Epithelial cell of proximal tubule (primary cell): ENCODE measurements around the gene REPS2. TPM values are rescaled to one million over a fixed set of nuclear protein-coding genes. Genes with fewer than 3 reads are reported as not detected.

Source experiments
- DNase-seq: peaks from one replicate; pipeline ENCODE4 v3.0.0-alpha.2; 2011; ENCODE audit warnings: low read depth
- H3K4me3 ChIP-seq: 2 replicates; pipeline ENCODE4 v1.5.1; 2011; ENCODE audit warnings: low read depth, mild to moderate bottlenecking, low read length
- CTCF ChIP-seq: conservative IDR thresholded peaks from 2 replicates; pipeline ENCODE4 v1.5.1; 2012; ENCODE audit warnings: low read depth, mild to moderate bottlenecking, low read length
- total RNA-seq: library from RNA; depleted of rRNA; stranded (reverse); fragments of >200 nt; gene quantifications from 2 replicates; pipeline ENCODE4 v1.2.3, GENCODE V29; 2015

REPS2 gene
- total RNA-seq, 1 donor from 2014 or later: 1.7 TPM

- no peak for DNase-seq
- TF ChIP-seq CTCF: no peak
- no peak overlapping the region for H3K4me3 ChIP-seq
Observed at GRCh38 chrX:17014216-17014615, 67.8 kb downstream of the REPS2 start.

GRCh38 chrX:17017134-17017533 is 70.7 kb downstream of the REPS2 start:
- no peak overlapping the region for H3K4me3 ChIP-seq
- no peak for DNase-seq
- no peak for TF ChIP-seq CTCF

GRCh38 chrX:17020356-17020755 is 73.9 kb downstream of the REPS2 start:
- TF ChIP-seq CTCF: no peak
- no peak for DNase-seq
- H3K4me3 ChIP-seq: no peak overlapping the region

GRCh38 chrX:17020851-17021821 is 74.7 kb downstream of the REPS2 start:
- DNase-seq: no peak
- no peak for TF ChIP-seq CTCF
- H3K4me3 ChIP-seq: no peak overlapping the region

GRCh38 chrX:17021851-17022604 is 75.6 kb downstream of the REPS2 start:
- H3K4me3 ChIP-seq: no peak overlapping the region
- TF ChIP-seq CTCF: no peak
- no peak for DNase-seq

- DNase-seq: no peak
- H3K4me3 ChIP-seq: no peak overlapping the region
- TF ChIP-seq CTCF: no peak
Observed at GRCh38 chrX:17023661-17024060, 77.2 kb downstream of the REPS2 start.
